Endothelial cell of umbilical vein (primary cell): ENCODE results near the gene KDSR. TPM values are rescaled to one million over a fixed set of nuclear protein-coding genes. Genes with fewer than 3 reads are reported as not detected.

Source experiments
- BruUV-seq: library from RNA; stranded (reverse); fragments of 400-500 nt; replicated peaks from 2 replicates; lab custom pipeline; 2021; lab: Mats Ljungman, UMichigan
- CTCF ChIA-PET: fragments of 300-600, 350-600 bp; sonication (Branson Sonifier 250); formaldehyde crosslinking; loops from one replicate; lab custom pipeline; 2021; ENCODE audit warnings: antibody characterized with exemption, inconsistent platforms; lab: Charles Lee
- POLR2A ChIA-PET: fragments of 300-600, 350-600 bp; sonication (Branson Sonifier 250); formaldehyde crosslinking; loops from one replicate; lab custom pipeline; 2021; ENCODE audit warnings: antibody characterized with exemption, inconsistent platforms; lab: Charles Lee
- DNase-seq: peaks from one replicate; pipeline ENCODE4 v3.0.0-alpha.2; 2011; ENCODE audit warnings: low read depth, low spot score
- FAIRE-seq: peaks from 2 replicates; lab custom pipeline; 2011; peaks lifted over from hg19 to GRCh38; lab: Jason Lieb, UNC
- H2AFZ ChIP-seq: 2 replicates; pipeline ENCODE4 v1.6.0; 2012; ENCODE audit warnings: low read depth, low read length, control low read depth, inconsistent platforms
- H3K27ac ChIP-seq: 2 replicates; pipeline ENCODE4 v1.5.1; 2011; ENCODE audit warnings: low read depth, mild to moderate bottlenecking, control low read depth, low read length, moderate library complexity; ENCODE audit not compliant: insufficient read depth
- H3K27me3 ChIP-seq, 2 experiments: 2 replicates each; pipeline versions ENCODE4 v1.6.0 to v1.6.1; 2011; ENCODE audit warnings: low read length in 2 of 2, mixed read lengths in 1 of 2; ENCODE audit not compliant: control insufficient read depth in 2 of 2, insufficient read depth in 2 of 2
- H3K36me3 ChIP-seq, 2 experiments: 2 replicates in 1 of 2; 3 replicates in 1 of 2; pipeline ENCODE4 v1.5.1; 2011; ENCODE audit warnings: low read length in 2 of 2, mild to moderate bottlenecking in 1 of 2, moderate library complexity in 1 of 2; ENCODE audit not compliant: control insufficient read depth in 2 of 2, insufficient read depth in 2 of 2; ENCODE audit errors: extremely low read depth in 1 of 2
- H3K4me1 ChIP-seq: 3 replicates; pipeline ENCODE4 v1.5.1; 2011; ENCODE audit warnings: mild to moderate bottlenecking, low read length; ENCODE audit not compliant: control insufficient read depth, insufficient read depth; ENCODE audit errors: extremely low read depth
- H3K4me2 ChIP-seq: 2 replicates; pipeline ENCODE4 v1.6.1; 2011; ENCODE audit warnings: low read length, control low read depth, mixed read lengths; ENCODE audit not compliant: insufficient read depth
- H3K4me3 ChIP-seq, 3 experiments: fragments of 200-600 bp in 1 of 3; sonication (generic), shearing (Covaris generic) in 1 of 3; replicated peaks in 1 of 3; 2 replicates each; pipeline ENCODE4 v1.5.1; 2011 to 2016; ENCODE audit warnings: control low read depth in 3 of 3, low read length in 3 of 3, mild to moderate bottlenecking in 2 of 3, inconsistent platforms in 1 of 3, low read depth in 1 of 3, moderate library complexity in 1 of 3; ENCODE audit not compliant: insufficient read depth in 1 of 3
- H3K79me2 ChIP-seq: 2 replicates; pipeline ENCODE4 v1.6.0; 2012; ENCODE audit warnings: low read length, inconsistent platforms; ENCODE audit not compliant: control insufficient read depth, insufficient read depth
- H3K9ac ChIP-seq: replicated peaks from 2 replicates; pipeline ENCODE3; 2011; ENCODE audit warnings: low read length, control low read depth; ENCODE audit not compliant: insufficient read depth; ENCODE audit errors: extremely low read depth
- H3K9me1 ChIP-seq: replicated peaks from 3 replicates; pipeline ENCODE4 v1.6.0; 2011; ENCODE audit warnings: mild to moderate bottlenecking, low read length; ENCODE audit not compliant: control insufficient read depth, insufficient read depth; ENCODE audit errors: extremely low read depth
- H3K9me3 ChIP-seq: replicated peaks from 2 replicates; pipeline ENCODE4 v1.5.1; 2012; ENCODE audit warnings: low read length, inconsistent platforms; ENCODE audit not compliant: control insufficient read depth, insufficient read depth
- H4K20me1 ChIP-seq: replicated peaks from 2 replicates; pipeline ENCODE3; 2011; ENCODE audit warnings: mild to moderate bottlenecking, low read length; ENCODE audit not compliant: control insufficient read depth, insufficient read depth; ENCODE audit errors: extremely low read depth
- CTCF ChIP-seq, 2 donors: IDR thresholded peaks; 1 replicate in 1 of 2; 2 replicates in 1 of 2; pipeline ENCODE4 v1.5.1; 2011; ENCODE audit warnings: low read length in 2 of 2, mild to moderate bottlenecking in 2 of 2, moderate library complexity in 2 of 2, control low read depth in 1 of 2, inconsistent platforms in 1 of 2, low read depth in 1 of 2; ENCODE audit not compliant: insufficient read depth in 1 of 2; ENCODE audit errors: extremely low read depth in 1 of 2
- EZH2 ChIP-seq: IDR thresholded peaks from 2 replicates; pipeline ENCODE4 v1.6.1; 2012; ENCODE audit warnings: borderline replicate concordance, low read depth, mild to moderate bottlenecking, moderate library complexity, low read length, inconsistent platforms; ENCODE audit not compliant: severe bottlenecking
- FOS ChIP-seq: IDR thresholded peaks from 2 replicates; pipeline ENCODE4 v1.6.1; 2011; ENCODE audit warnings: mild to moderate bottlenecking, low read length, moderate library complexity, borderline replicate concordance; ENCODE audit not compliant: insufficient read depth
- GATA2 ChIP-seq: IDR thresholded peaks from 2 replicates; pipeline ENCODE4 v1.7.0; 2011; ENCODE audit warnings: low read depth, mild to moderate bottlenecking, moderate library complexity, mixed read lengths, low read length; ENCODE audit not compliant: insufficient read length, insufficient read depth
- JUN ChIP-seq: IDR thresholded peaks from 2 replicates; pipeline ENCODE4 v1.6.1; 2011; ENCODE audit warnings: borderline replicate concordance, low read depth; ENCODE audit not compliant: insufficient read length, insufficient read depth
- MAX ChIP-seq: IDR thresholded peaks from 2 replicates; pipeline ENCODE4 v1.6.1; 2011; ENCODE audit not compliant: insufficient read depth, insufficient read length
- MYC ChIP-seq: IDR thresholded peaks from one replicate; pipeline ENCODE4 v1.6.1; 2011; ENCODE audit warnings: mild to moderate bottlenecking, low read depth, low read length
- POLR2A ChIP-seq: IDR thresholded peaks from 2 replicates; pipeline ENCODE4 v1.6.1; 2012; ENCODE audit warnings: low read depth, mild to moderate bottlenecking, control low read depth, low read length
- POLR2AphosphoS5 ChIP-seq: IDR thresholded peaks from 2 replicates; pipeline ENCODE4 v1.6.1; 2012; ENCODE audit warnings: low read depth, mild to moderate bottlenecking, control low read depth, low read length, moderate library complexity; ENCODE audit not compliant: insufficient read depth
- dilution Hi-C: fragments of 300-500 bp; cut with MboI; formaldehyde crosslinking; loops from one replicate; pipeline ENCODE4 v1.15.0; 2019; ENCODE audit warnings: low sequenced_read_pairs; ENCODE audit not compliant: extremely low pct_ligation_motif_present
- intact Hi-C: fragments of 100-400 bp; cut with micrococcal nuclease; formaldehyde crosslinking; loops from one replicate; pipeline ENCODE4 v1.10.0; 2022
- polyA plus RNA-seq, 4 experiments: library from polyadenylated mRNA; depleted of rRNA in 3 of 4; stranded (reverse) in 3 of 4; unstranded in 1 of 4; fragments of >200 nt; gene quantifications; 2 replicates each; pipeline versions ENCODE4 v1.2.1 to v1.2.3, GENCODE V29; 2011 to 2012; ENCODE audit warnings: missing spikeins in 1 of 4
- total RNA-seq: library from RNA; stranded (reverse); gene quantifications from 2 replicates; pipeline ENCODE4 v1.2.3, GENCODE V29; 2021

KDSR gene
- total and polyA plus RNA-seq, 2 donors (not counting 3 experiments of a cell fraction or from before 2014, with no cell fraction given), result 17.1 to 43.1 TPM

GRCh38 chr18:63373161-63373560, 6.2 kb upstream of the KDSR start:
- Histone ChIP-seq H3K4me1 (peaks cover 3% of the 10 kb centered on the region), H4K20me1 (no peaks in the 10 kb centered on the region), H3K9ac (no peak overlapping the region), H3K9me1 (no peaks in the 10 kb centered on the region), H3K36me3 (no peaks in the 10 kb centered on the region), H3K4me2 (no peak overlapping the region), H3K9me3 (no peaks in the 10 kb centered on the region), H3K4me3 (no peak overlapping the region), H3K27ac (no peak overlapping the region), H3K27me3 (no peaks in the 10 kb centered on the region), H3K79me2 (no peaks in the 10 kb centered on the region), H2AFZ (no peak overlapping the region)
- DNase-seq, result no peak
- FAIRE-seq, result no peak
- BruUV-seq, result no TSS peak
- POLR2A ChIA-PET, result no interaction called here
- dilution Hi-C loops (no loop called here), intact Hi-C loops (no loop called here)
- TF ChIP-seq JUN (no peak), POLR2A (no peak), MAX (no peak), MYC (no peak), FOS (no peak), CTCF (IDR thresholded peaks at IDR 0.05; ENCODE audit: extremely low read depth in 1 of 2, insufficient read depth in 1 of 2, low read depth in 1 of 2, low read length in 2 of 2) (no peak), GATA2 (no peak), POLR2AphosphoS5 (no peak), EZH2 (no peak)
- CTCF ChIA-PET, result interaction anchor here (0.8 kb wide), 1 partner anchor 22 kb away, joined by 3 read pairs; no protein-coding TSS in a partner anchor
